SK-N-SH (cell line): ENCODE data around the gene EXOC1. TPM values are rescaled to one million over a fixed set of nuclear protein-coding genes. Genes with fewer than 3 reads are reported as not detected.

Experiments used
- CTCF ChIA-PET: fragments of 300-600, 350-600 bp; formaldehyde crosslinking; extraction: SDS; loops from one replicate; lab custom pipeline; 2021; lab: Yijun Ruan, JAX
- POLR2A ChIA-PET: fragments of 350-600 bp; sonication (Branson Sonifier 250); formaldehyde crosslinking; extraction: SDS; loops from one replicate; lab custom pipeline; 2020; ENCODE audit warnings: antibody characterized with exemption, inconsistent platforms; lab: Yijun Ruan, JAX
- DNase-seq: peaks from one replicate; pipeline ENCODE4 v3.0.0; 2012
- H2AFZ ChIP-seq: fragments of 200-600 bp; sonication (generic); 2 replicates; pipeline ENCODE4 v1.8.1; 2016; ENCODE audit warnings: antibody characterized with exemption, mild to moderate bottlenecking, low read depth
- H3F3A ChIP-seq: fragments of 200-600 bp; sonication (generic); replicated peaks from 2 replicates; pipeline ENCODE3; 2016; ENCODE audit warnings: antibody characterized with exemption, mild to moderate bottlenecking; ENCODE audit not compliant: insufficient read depth
- H3K27ac ChIP-seq, 2 experiments: fragments of 200-500 bp in 1 of 2; fragments of 200-600 bp in 1 of 2; sonication (Bioruptor generic) in 1 of 2; sonication (generic), shearing (Covaris generic) in 1 of 2; 2 replicates each; pipeline versions ENCODE4 v1.5.1 to v1.6.1; 2014 to 2016; ENCODE audit warnings: low read depth in 2 of 2, inconsistent platforms in 1 of 2, low read length in 1 of 2, mild to moderate bottlenecking in 1 of 2, mixed read lengths in 1 of 2
- H3K27me3 ChIP-seq: fragments of 200-600 bp; sonication (generic), shearing (Covaris generic); 2 replicates; pipeline ENCODE4 v1.6.1; 2016; ENCODE audit warnings: mixed run types; ENCODE audit not compliant: insufficient read depth
- H3K36me3 ChIP-seq, 2 experiments: fragments of 200-500 bp in 1 of 2; fragments of 200-600 bp in 1 of 2; sonication (Bioruptor generic) in 1 of 2; sonication (generic) in 1 of 2; replicated peaks in 1 of 2; 2 replicates each; pipeline versions ENCODE3 to v1.5.1; 2014 to 2016; ENCODE audit warnings: low read length in 1 of 2, mild to moderate bottlenecking in 1 of 2; ENCODE audit not compliant: insufficient read depth in 2 of 2, control insufficient read depth in 1 of 2
- H3K4me1 ChIP-seq, 2 experiments: fragments of 200-500 bp in 1 of 2; fragments of 200-600 bp in 1 of 2; sonication (Bioruptor generic) in 1 of 2; sonication (generic), shearing (Covaris generic) in 1 of 2; 2 replicates each; pipeline versions ENCODE4 v1.5.1 to v1.6.1; 2014 to 2016; ENCODE audit warnings: low read depth in 1 of 2, low read length in 1 of 2, mixed run types in 1 of 2; ENCODE audit not compliant: insufficient read depth in 2 of 2, control insufficient read depth in 1 of 2
- H3K4me2 ChIP-seq: fragments of 200-600 bp; sonication (generic), shearing (Covaris generic); 2 replicates; pipeline ENCODE4 v1.6.1; 2017; ENCODE audit warnings: mixed run types
- H3K4me3 ChIP-seq, 2 experiments: fragments of 200-500 bp in 1 of 2; fragments of 200-600 bp in 1 of 2; sonication (Bioruptor generic) in 1 of 2; sonication (generic), shearing (Covaris generic) in 1 of 2; 2 replicates each; pipeline versions ENCODE4 v1.5.1 to v1.8.1; 2014 to 2016; ENCODE audit warnings: low read depth in 2 of 2, inconsistent platforms in 1 of 2, low read length in 1 of 2, mild to moderate bottlenecking in 1 of 2, mixed read lengths in 1 of 2, moderate library complexity in 1 of 2
- H3K79me2 ChIP-seq: fragments of 200-600 bp; sonication (generic); 2 replicates; pipeline ENCODE4 v1.8.1; 2017; ENCODE audit warnings: mild to moderate bottlenecking; ENCODE audit not compliant: insufficient read depth
- H3K9ac ChIP-seq: fragments of 200-600 bp; sonication (generic); 2 replicates; pipeline ENCODE4 v1.6.1; 2017; ENCODE audit warnings: mixed run types
- H3K9me2 ChIP-seq: fragments of 200-600 bp; sonication (generic); 2 replicates; pipeline ENCODE4 v1.6.1; 2017; ENCODE audit warnings: mixed run types
- H3K9me3 ChIP-seq: fragments of 200-600 bp; sonication (generic); 2 replicates; pipeline ENCODE4 v1.6.1; 2017; ENCODE audit warnings: mixed run types, mild to moderate bottlenecking, moderate library complexity
- H4K20me1 ChIP-seq: fragments of 200-600 bp; sonication (generic); 2 replicates; pipeline ENCODE4 v1.6.1; 2017; ENCODE audit warnings: mild to moderate bottlenecking, mixed run types; ENCODE audit not compliant: insufficient read depth
- EP300 ChIP-seq, 2 experiments: IDR thresholded peaks; 2 replicates each; pipeline versions ENCODE4 v1.4.0 to v1.6.1; 2012; ENCODE audit warnings: borderline replicate concordance in 1 of 2, low read depth in 1 of 2, low read length in 1 of 2
- EZH2phosphoT487 ChIP-seq: fragments of 200-600 bp; sonication (generic); IDR thresholded peaks from 2 replicates; pipeline ENCODE4 v1.6.1; 2017; ENCODE audit warnings: low read depth, mixed run types, mild to moderate bottlenecking, antibody characterized with exemption, moderate library complexity, borderline replicate concordance
- FOXM1 ChIP-seq: IDR thresholded peaks from 2 replicates; pipeline ENCODE4 v1.4.0; 2012; ENCODE audit warnings: low read depth, mild to moderate bottlenecking
- JUND ChIP-seq: IDR thresholded peaks from 2 replicates; pipeline ENCODE4 v1.4.0; 2012
- MEF2A ChIP-seq: IDR thresholded peaks from 2 replicates; pipeline ENCODE4 v1.4.0; 2012; ENCODE audit warnings: low read depth, borderline replicate concordance
- MXI1 ChIP-seq: IDR thresholded peaks from 2 replicates; pipeline ENCODE4 v1.6.1; 2012; ENCODE audit warnings: mild to moderate bottlenecking, low read depth, low read length, improper control_type of control experiment
- NFIC ChIP-seq: IDR thresholded peaks from 2 replicates; pipeline ENCODE4 v1.4.0; 2012; ENCODE audit warnings: borderline replicate concordance
- POLR2AphosphoS5 ChIP-seq: IDR thresholded peaks from 2 replicates; pipeline ENCODE4 v1.6.1; 2012; ENCODE audit warnings: low read depth, low read length
- RCOR1 ChIP-seq: fragments of 150-350 bp; IDR thresholded peaks from 2 replicates; pipeline ENCODE4 v1.6.1; 2017; ENCODE audit warnings: antibody characterized with exemption, low read length
- RXRA ChIP-seq: IDR thresholded peaks from 2 replicates; pipeline ENCODE4 v1.4.0; 2012; ENCODE audit warnings: low read depth, mild to moderate bottlenecking, borderline replicate concordance
- TAF1 ChIP-seq: IDR thresholded peaks from 2 replicates; pipeline ENCODE4 v1.6.1; 2012; ENCODE audit warnings: low read depth, mild to moderate bottlenecking, low read length, moderate library complexity, borderline replicate concordance
- polyA plus RNA-seq, 3 experiments: library from polyadenylated mRNA; depleted of rRNA; stranded (reverse); fragments of >200 nt; gene quantifications; 2 replicates each; pipeline ENCODE4 v1.2.3, GENCODE V29; 2012
- TF ChIP-seq, protein P1 (sequence below): IDR thresholded peaks from 2 replicates; pipeline ENCODE4 v1.4.0; 2012; ENCODE audit warnings: low read depth, borderline replicate concordance
- TF ChIP-seq, protein P2 (sequence below): fragments of 150-350 bp; IDR thresholded peaks from 2 replicates; pipeline ENCODE4 v1.6.1; 2017; ENCODE audit warnings: antibody characterized with exemption, low read length, low read depth, borderline replicate concordance
- TF ChIP-seq, protein P3 (sequence below): IDR thresholded peaks from 2 replicates; pipeline ENCODE4 v1.4.0; 2012; ENCODE audit warnings: low read depth, borderline replicate concordance
- TF ChIP-seq, protein P4 (sequence below): IDR thresholded peaks from 2 replicates; pipeline ENCODE4 v1.6.1; 2012; ENCODE audit warnings: mild to moderate bottlenecking, low read depth, low read length, moderate library complexity

EXOC1 gene
- polyA plus RNA-seq, 1 of the 3 experiments (the other 2 are of a cell fraction) = 13.5 TPM

DNA sequence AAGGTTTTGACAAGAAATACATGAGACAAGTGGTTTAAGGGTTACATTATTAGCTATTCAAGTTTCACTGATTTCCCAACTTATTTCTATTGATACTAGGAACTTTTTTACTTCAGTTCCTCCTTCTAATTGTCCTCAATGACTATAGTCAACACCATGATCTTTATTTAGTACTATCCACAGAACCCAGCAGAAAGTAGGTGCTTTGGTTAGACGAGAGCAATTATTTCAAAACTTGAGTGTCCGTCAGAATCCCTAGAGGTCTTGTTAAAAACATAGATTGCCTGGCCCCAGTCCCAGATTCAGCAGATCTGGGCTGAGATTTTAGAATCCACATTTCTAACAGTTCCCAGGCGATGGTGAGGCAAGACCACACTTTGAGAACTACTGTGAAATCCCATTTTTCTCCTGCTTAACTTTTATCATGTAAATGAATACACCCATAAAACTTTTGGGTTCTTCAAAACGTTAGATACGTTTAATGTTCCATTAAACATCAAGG lies 17.9 kb downstream of the EXOC1 start (continued):
- TF ChIP-seq, protein P1, sequence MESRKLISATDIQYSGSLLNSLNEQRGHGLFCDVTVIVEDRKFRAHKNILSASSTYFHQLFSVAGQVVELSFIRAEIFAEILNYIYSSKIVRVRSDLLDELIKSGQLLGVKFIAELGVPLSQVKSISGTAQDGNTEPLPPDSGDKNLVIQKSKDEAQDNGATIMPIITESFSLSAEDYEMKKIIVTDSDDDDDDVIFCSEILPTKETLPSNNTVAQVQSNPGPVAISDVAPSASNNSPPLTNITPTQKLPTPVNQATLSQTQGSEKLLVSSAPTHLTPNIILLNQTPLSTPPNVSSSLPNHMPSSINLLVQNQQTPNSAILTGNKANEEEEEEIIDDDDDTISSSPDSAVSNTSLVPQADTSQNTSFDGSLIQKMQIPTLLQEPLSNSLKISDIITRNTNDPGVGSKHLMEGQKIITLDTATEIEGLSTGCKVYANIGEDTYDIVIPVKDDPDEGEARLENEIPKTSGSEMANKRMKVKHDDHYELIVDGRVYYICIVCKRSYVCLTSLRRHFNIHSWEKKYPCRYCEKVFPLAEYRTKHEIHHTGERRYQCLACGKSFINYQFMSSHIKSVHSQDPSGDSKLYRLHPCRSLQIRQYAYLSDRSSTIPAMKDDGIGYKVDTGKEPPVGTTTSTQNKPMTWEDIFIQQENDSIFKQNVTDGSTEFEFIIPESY = no peak

DNA sequence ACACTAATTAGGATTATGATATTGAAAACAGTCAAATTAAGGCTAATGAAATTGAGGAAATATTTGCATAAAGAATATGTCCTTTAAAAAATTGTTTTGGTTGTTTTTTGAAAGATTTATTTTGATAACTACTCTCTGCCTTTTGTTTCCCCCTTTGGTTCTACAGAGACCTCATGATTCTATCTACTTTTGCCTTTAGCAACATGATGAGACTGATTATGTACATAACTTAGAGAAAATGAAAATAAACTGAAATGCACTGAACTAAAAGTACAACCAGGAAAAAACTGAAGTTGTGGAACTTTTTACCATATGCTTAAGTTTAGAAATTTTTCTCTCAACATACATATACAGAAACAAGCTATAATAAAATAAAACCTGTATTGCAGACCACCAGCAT lies 21.4 kb downstream of the EXOC1 start:
- CTCF ChIA-PET = interaction anchor here (0.6 to 1.0 kb wide), 3 partner anchors 9 to 304 kb away, joined by 3 to 4 read pairs (median 3); no protein-coding TSS in a partner anchor

DNA sequence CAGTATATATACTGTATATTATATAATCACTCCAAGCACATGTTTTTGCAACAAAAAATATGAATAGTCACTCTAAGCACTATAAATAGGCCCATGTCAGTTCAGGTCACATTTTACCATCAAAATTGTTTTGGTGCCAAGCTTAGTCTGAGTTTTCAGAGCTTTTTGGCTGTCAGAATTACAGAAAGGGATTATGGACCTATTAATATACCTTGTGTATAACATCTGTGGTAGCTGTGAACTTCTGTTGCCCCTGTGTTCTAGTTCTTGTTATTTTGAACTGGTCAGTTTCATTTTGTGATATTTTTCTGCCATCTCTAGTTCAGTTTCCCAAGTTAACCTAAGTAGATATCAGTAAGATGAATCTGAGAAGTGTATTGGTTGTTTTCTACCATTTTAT lies 22.9 kb downstream of the EXOC1 start:
- Histone ChIP-seq H3K4me2 (no peak overlapping the region), H3K4me3 (no peak overlapping the region), H3K27ac (0 out of 4 replicates have a peak overlapping the region, but pooled peaks of 1 of the 2 experiments have one; percentile 34), H3K9ac (no peak overlapping the region), H3K36me3 (peaks cover 80 to 86% of the 10 kb centered on the region in 2 experiments), H3K27me3 (no peaks in the 10 kb centered on the region), H3K4me1 (peaks cover 0 to 3% of the 10 kb centered on the region in 2 experiments; a peak in 2 of 4 replicates), H3K79me2 (no peaks in the 10 kb centered on the region), H3K9me2 (no peaks in the 10 kb centered on the region), H3F3A (peaks cover 6% of the 10 kb centered on the region), H3K9me3 (no peaks in the 10 kb centered on the region), H4K20me1 (no peaks in the 10 kb centered on the region), H2AFZ (no peak overlapping the region)
- DNase-seq = no peak
- POLR2A ChIA-PET = no interaction called here
- CTCF ChIA-PET = interaction anchor here (1.3 to 2.4 kb wide), 2 partner anchors 9 to 11 kb away, joined by 3 to 16 read pairs; no protein-coding TSS in a partner anchor
- TF ChIP-seq TAF1 (no peak), MEF2A (no peak), RXRA (no peak), MXI1 (no peak), NFIC (no peak), EZH2phosphoT487 (no peak), RCOR1 (no peak), EP300 (IDR thresholded peaks at IDR 0.05; ENCODE audit: borderline replicate concordance in 1 of 2, low read depth in 1 of 2, low read length in 1 of 2) (no peak), POLR2AphosphoS5 (no peak), FOXM1 (no peak)
- TF ChIP-seq, protein P1 = no peak
- TF ChIP-seq, protein P2, sequence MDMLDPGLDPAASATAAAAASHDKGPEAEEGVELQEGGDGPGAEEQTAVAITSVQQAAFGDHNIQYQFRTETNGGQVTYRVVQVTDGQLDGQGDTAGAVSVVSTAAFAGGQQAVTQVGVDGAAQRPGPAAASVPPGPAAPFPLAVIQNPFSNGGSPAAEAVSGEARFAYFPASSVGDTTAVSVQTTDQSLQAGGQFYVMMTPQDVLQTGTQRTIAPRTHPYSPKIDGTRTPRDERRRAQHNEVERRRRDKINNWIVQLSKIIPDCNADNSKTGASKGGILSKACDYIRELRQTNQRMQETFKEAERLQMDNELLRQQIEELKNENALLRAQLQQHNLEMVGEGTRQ = no peak
- TF ChIP-seq, protein P3, sequence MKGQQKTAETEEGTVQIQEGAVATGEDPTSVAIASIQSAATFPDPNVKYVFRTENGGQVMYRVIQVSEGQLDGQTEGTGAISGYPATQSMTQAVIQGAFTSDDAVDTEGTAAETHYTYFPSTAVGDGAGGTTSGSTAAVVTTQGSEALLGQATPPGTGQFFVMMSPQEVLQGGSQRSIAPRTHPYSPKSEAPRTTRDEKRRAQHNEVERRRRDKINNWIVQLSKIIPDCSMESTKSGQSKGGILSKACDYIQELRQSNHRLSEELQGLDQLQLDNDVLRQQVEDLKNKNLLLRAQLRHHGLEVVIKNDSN = no peak
- TF ChIP-seq, protein P4, sequence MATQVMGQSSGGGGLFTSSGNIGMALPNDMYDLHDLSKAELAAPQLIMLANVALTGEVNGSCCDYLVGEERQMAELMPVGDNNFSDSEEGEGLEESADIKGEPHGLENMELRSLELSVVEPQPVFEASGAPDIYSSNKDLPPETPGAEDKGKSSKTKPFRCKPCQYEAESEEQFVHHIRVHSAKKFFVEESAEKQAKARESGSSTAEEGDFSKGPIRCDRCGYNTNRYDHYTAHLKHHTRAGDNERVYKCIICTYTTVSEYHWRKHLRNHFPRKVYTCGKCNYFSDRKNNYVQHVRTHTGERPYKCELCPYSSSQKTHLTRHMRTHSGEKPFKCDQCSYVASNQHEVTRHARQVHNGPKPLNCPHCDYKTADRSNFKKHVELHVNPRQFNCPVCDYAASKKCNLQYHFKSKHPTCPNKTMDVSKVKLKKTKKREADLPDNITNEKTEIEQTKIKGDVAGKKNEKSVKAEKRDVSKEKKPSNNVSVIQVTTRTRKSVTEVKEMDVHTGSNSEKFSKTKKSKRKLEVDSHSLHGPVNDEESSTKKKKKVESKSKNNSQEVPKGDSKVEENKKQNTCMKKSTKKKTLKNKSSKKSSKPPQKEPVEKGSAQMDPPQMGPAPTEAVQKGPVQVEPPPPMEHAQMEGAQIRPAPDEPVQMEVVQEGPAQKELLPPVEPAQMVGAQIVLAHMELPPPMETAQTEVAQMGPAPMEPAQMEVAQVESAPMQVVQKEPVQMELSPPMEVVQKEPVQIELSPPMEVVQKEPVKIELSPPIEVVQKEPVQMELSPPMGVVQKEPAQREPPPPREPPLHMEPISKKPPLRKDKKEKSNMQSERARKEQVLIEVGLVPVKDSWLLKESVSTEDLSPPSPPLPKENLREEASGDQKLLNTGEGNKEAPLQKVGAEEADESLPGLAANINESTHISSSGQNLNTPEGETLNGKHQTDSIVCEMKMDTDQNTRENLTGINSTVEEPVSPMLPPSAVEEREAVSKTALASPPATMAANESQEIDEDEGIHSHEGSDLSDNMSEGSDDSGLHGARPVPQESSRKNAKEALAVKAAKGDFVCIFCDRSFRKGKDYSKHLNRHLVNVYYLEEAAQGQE = no peak

More for the DNA sequence above, 21.4 kb downstream of the EXOC1 start:
- peaks cover 0 to 3% of the 10 kb centered on the region in 2 experiments; a peak in 2 of 4 replicates for H3K4me1 ChIP-seq
- no peak for TF ChIP-seq JUND
- TF ChIP-seq, all 33 proteins: peak for 0
- POLR2A ChIA-PET = no interaction called here
- Histone ChIP-seq H4K20me1 (no peaks in the 10 kb centered on the region), H3K9me2 (no peaks in the 10 kb centered on the region), H3K79me2 (no peaks in the 10 kb centered on the region), H3K27me3 (no peaks in the 10 kb centered on the region), H3K36me3 (peaks cover 83 to 86% of the 10 kb centered on the region in 2 experiments), H3K4me3 (no peak overlapping the region), H3K9ac (no peak overlapping the region), H3K9me3 (no peaks in the 10 kb centered on the region), H2AFZ (no peak overlapping the region), H3K4me2 (no peak overlapping the region), H3K27ac (peak overlapping the region in 1 of 2 experiments; percentile 22; a peak in 1 of 4 replicates), H3F3A (peaks cover 6% of the 10 kb centered on the region)
- DNase-seq = no peak
